ENCODE results near the gene SLC52A1. TPM values are rescaled to one million over a fixed set of nuclear protein-coding genes. Genes with fewer than 3 reads are reported as not detected.
"Not testable (repeated sequence)": the region's sequence is repeated elsewhere in the genome, so short reads cannot be mapped to it uniquely, and the experiment has no call there.

The SLC52A1 gene
- total RNA-seq, 1 experiment from 2014 or later, result not detected

DNA sequence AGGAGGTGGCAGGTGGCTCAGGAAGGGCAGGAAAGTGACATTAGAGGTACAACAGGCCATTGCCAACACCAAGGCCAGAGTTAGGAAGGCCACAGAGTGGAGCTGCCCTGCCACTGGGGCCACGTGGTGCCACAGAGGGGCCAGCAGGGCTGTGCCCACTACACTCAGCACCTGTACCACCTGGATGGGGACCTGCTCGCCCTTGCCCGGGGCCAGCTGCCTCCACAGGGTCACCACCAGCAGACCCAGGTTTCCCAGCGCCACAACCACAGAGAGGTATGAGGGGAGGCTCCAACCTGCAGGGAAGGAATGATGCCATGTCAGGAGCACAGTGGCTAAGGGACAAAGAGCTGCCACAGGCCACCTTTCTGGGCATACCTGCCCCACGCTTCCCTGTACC lies 1.2 kb downstream of the SLC52A1 start:
- H3K9me3 Mint-ChIP-seq (ENCODE audit: low read depth, unreplicated experiment), result no peaks in the 10 kb centered on the region
- no peak overlapping the region for H3K27ac Mint-ChIP-seq (ENCODE audit: unreplicated experiment)
- DNase-seq, result no peak
- TF ChIP-seq, protein P1, sequence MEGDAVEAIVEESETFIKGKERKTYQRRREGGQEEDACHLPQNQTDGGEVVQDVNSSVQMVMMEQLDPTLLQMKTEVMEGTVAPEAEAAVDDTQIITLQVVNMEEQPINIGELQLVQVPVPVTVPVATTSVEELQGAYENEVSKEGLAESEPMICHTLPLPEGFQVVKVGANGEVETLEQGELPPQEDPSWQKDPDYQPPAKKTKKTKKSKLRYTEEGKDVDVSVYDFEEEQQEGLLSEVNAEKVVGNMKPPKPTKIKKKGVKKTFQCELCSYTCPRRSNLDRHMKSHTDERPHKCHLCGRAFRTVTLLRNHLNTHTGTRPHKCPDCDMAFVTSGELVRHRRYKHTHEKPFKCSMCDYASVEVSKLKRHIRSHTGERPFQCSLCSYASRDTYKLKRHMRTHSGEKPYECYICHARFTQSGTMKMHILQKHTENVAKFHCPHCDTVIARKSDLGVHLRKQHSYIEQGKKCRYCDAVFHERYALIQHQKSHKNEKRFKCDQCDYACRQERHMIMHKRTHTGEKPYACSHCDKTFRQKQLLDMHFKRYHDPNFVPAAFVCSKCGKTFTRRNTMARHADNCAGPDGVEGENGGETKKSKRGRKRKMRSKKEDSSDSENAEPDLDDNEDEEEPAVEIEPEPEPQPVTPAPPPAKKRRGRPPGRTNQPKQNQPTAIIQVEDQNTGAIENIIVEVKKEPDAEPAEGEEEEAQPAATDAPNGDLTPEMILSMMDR (IDR thresholded peaks at IDR 0.05; ENCODE audit: unreplicated experiment), result no peak
- intact Hi-C loops (cut with micrococcal nuclease; ENCODE audit: unreplicated experiment), result no loop called here
- CTCF ChIA-PET, result no interaction called here
- BruUV-seq (replicated peaks), result no TSS peak
- no peak overlapping the region for H3K4me3 Mint-ChIP-seq (ENCODE audit: low read depth, unreplicated experiment)
- no peaks in the 10 kb centered on the region for H3K27me3 Mint-ChIP-seq (ENCODE audit: unreplicated experiment)
- no peaks in the 10 kb centered on the region for H3K4me1 Mint-ChIP-seq (ENCODE audit: low read depth, unreplicated experiment)
- peaks cover 6% of the 10 kb centered on the region for H3K36me3 Mint-ChIP-seq (ENCODE audit: insufficient read depth, unreplicated experiment)

- Mint-ChIP-seq H3K9me3 (ENCODE audit: low read depth, unreplicated experiment) (no peaks in the 10 kb centered on the region), H3K27ac (ENCODE audit: unreplicated experiment) (no peak overlapping the region), H3K4me3 (ENCODE audit: low read depth, unreplicated experiment) (no peak overlapping the region), H3K4me1 (ENCODE audit: low read depth, unreplicated experiment) (no peaks in the 10 kb centered on the region), H3K27me3 (ENCODE audit: unreplicated experiment) (no peaks in the 10 kb centered on the region), H3K36me3 (ENCODE audit: insufficient read depth, unreplicated experiment) (peaks cover 6% of the 10 kb centered on the region)
- TF ChIP-seq, protein P1 (IDR thresholded peaks at IDR 0.05; ENCODE audit: unreplicated experiment), result no peak
- no peak for DNase-seq
- intact Hi-C loops (cut with micrococcal nuclease; ENCODE audit: unreplicated experiment), result no loop called here
- CTCF ChIA-PET, result no interaction called here
- no TSS peak for BruUV-seq (replicated peaks)
Measured at GRCh38 chr17:5033352-5034015, 1.7 kb downstream of the SLC52A1 start.

DNA sequence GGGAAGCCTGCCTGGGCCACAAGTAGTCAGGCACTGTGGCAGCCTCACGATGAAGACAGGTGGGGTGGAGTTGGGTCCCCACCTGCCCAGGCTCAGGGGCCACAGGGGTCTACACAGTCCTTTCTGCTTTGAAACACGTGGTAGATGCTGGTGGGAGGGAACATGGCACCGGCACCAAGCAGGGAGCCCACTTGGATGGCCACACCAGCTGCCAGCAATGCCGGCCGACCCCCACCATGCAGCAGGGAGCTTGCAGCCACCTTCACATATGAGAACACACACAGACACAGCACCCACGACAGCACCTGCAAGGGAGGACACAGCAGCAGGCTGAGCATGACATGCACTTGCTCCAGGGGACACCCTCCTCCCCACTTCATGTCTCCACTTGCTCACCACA lies 2.4 kb downstream of the SLC52A1 start:
- no peak overlapping the region for H3K27ac Mint-ChIP-seq (ENCODE audit: unreplicated experiment)
- BruUV-seq (replicated peaks), result no TSS peak
- H3K27me3 Mint-ChIP-seq (ENCODE audit: unreplicated experiment), result no peaks in the 10 kb centered on the region
- CTCF ChIA-PET, result interaction anchor here (0.6 kb wide), 1 partner anchor 594 kb away, joined by 3 read pairs; no protein-coding TSS in a partner anchor
- no peaks in the 10 kb centered on the region for H3K4me1 Mint-ChIP-seq (ENCODE audit: low read depth, unreplicated experiment)
- intact Hi-C loops (cut with micrococcal nuclease; ENCODE audit: unreplicated experiment), result no loop called here
- peaks cover 6% of the 10 kb centered on the region for H3K36me3 Mint-ChIP-seq (ENCODE audit: insufficient read depth, unreplicated experiment)
- H3K9me3 Mint-ChIP-seq (ENCODE audit: low read depth, unreplicated experiment), result no peaks in the 10 kb centered on the region
- DNase-seq, result no peak
- TF ChIP-seq, protein P1 (IDR thresholded peaks at IDR 0.05; ENCODE audit: unreplicated experiment), result no peak
- no peak overlapping the region for H3K4me3 Mint-ChIP-seq (ENCODE audit: low read depth, unreplicated experiment)

- H3K9me3 Mint-ChIP-seq (ENCODE audit: low read depth, unreplicated experiment), result no peaks in the 10 kb centered on the region
- intact Hi-C loops (cut with micrococcal nuclease; ENCODE audit: unreplicated experiment), result loop anchor here (1.0 kb wide), 1 partner anchor 31 kb away; no protein-coding TSS in a partner anchor
- no peaks in the 10 kb centered on the region for H3K4me1 Mint-ChIP-seq (ENCODE audit: low read depth, unreplicated experiment)
- CTCF ChIA-PET, result no interaction called here
- no peaks in the 10 kb centered on the region for H3K27me3 Mint-ChIP-seq (ENCODE audit: unreplicated experiment)
- TF ChIP-seq, protein P1 (IDR thresholded peaks at IDR 0.05; ENCODE audit: unreplicated experiment), result peak; percentile 45
- peaks cover 6% of the 10 kb centered on the region for H3K36me3 Mint-ChIP-seq (ENCODE audit: insufficient read depth, unreplicated experiment)
- H3K27ac Mint-ChIP-seq (ENCODE audit: unreplicated experiment), result no peak overlapping the region
- BruUV-seq (replicated peaks), result no TSS peak
- DNase-seq, result peak; percentile 71
- H3K4me3 Mint-ChIP-seq (ENCODE audit: low read depth, unreplicated experiment), result peak overlapping the region; percentile 54
Measured at GRCh38 chr17:5031365-5032082, 3.7 kb downstream of the SLC52A1 start.

- H3K4me1 Mint-ChIP-seq (ENCODE audit: low read depth, unreplicated experiment); H3K9me3 Mint-ChIP-seq (ENCODE audit: low read depth, unreplicated experiment); H3K27me3 Mint-ChIP-seq (ENCODE audit: unreplicated experiment); DNase-seq; intact Hi-C loops (cut with micrococcal nuclease; ENCODE audit: unreplicated experiment); H3K4me3 Mint-ChIP-seq (ENCODE audit: low read depth, unreplicated experiment); BruUV-seq (replicated peaks); CTCF ChIA-PET; H3K36me3 Mint-ChIP-seq (ENCODE audit: insufficient read depth, unreplicated experiment); H3K27ac Mint-ChIP-seq (ENCODE audit: unreplicated experiment): not testable (repeated sequence)
Measured at GRCh38 chr17:5030168-5030567, 5.1 kb downstream of the SLC52A1 start.
